ENCODE results near the gene PTPRD.

PTPRD gene

DNA sequence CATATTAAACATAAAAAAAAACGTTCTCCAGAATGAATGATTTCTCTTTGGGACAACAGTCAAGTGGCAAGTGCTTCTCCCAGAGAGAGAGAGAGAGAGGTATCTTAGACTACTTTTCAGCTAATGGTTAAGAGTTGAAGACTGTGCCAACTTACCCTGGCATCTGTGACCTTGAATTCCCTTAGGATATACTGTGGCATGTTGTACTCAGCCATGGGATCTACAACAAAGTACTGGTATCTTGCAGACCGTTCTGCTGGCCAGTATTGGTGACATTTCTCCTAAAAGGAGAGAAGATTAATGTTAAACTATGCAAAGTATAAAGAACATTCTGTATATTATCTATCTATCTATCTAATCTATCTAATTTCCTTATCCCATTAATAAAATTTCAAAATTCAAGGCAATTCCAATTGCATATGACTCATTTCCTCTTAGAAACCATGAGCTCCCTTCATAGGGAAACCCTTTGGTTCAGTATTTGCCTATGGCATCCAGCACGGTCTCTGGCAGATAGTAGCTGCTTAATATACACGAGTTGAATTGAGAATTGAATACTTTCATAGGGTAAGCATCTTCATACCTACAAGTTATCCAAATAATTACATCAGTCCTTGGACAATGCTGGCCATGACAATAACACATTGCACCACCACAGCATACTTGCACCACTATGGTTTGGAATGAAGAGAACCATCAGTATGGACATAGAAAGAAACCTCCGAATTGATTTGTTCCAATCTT is 2273.9 kb downstream of the PTPRD start:
- no peak for DNase-seq (ENCODE audit: low read depth in 2 of 2)

DNA sequence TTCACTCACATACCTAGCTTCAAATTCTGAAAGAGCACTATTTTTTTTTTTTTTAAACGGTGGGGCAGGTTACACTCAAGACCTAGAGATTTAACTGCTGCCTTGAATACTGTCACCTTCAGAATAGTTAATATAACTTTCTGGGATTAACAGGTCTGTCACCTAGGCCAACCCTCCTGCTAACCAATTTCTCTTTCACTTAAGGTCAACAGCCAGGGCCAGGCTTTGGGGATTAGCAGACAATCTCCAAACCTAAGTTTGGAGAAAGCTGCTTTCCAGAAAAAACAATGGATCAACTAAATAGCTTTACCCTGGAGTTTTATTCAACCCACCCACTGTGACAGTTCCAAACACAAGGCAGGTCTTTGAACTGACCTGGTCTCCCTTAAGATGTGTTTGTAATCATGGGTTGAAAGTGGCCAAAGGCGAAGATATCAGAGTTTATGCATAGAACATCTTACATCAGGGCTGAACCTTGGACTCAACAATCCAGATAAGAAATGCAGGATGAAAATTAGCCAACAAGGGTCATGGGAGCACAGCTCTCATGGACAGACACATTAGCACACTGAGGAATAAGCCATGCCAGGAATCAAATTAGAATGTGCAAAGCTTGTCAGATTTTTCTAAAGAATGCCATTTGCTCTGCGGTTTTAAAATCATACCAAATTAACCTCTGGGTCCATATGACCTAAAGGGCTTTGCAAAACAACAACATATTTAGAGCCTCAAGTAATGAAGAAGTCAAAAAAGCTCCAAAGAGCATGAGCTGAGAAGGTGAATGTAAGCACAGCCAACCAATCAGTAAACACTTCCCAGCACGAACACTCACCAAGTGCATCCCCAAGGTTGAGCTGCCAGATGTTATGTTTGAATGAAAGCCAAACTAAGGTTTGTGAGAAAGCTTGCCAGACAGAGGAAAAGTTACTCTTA is 2274.7 kb downstream of the PTPRD start:
- no peak for DNase-seq (ENCODE audit: low read depth in 2 of 2)

GRCh38 chr9:8332871-8333270 is 2279.9 kb downstream of the PTPRD start:
- DNase-seq (ENCODE audit: low read depth in 2 of 2), result no peak

DNA sequence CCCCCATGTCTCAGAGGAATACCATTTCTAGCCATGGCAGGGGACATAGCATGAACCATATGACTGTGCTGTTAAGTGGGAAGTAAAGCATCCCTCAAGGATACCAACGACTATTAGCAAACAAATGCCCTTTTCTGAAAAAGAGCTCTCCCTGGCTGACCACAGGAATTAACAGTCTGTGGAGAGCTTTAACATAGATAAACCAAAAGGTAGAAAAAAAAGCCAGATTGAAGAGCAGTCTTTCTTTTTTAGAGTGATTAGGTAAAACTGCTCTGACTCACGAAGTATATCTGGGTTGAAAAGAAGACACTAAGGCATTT is 2280.5 kb downstream of the PTPRD start:
- DNase-seq (ENCODE audit: low read depth in 2 of 2), result no peak

DNA sequence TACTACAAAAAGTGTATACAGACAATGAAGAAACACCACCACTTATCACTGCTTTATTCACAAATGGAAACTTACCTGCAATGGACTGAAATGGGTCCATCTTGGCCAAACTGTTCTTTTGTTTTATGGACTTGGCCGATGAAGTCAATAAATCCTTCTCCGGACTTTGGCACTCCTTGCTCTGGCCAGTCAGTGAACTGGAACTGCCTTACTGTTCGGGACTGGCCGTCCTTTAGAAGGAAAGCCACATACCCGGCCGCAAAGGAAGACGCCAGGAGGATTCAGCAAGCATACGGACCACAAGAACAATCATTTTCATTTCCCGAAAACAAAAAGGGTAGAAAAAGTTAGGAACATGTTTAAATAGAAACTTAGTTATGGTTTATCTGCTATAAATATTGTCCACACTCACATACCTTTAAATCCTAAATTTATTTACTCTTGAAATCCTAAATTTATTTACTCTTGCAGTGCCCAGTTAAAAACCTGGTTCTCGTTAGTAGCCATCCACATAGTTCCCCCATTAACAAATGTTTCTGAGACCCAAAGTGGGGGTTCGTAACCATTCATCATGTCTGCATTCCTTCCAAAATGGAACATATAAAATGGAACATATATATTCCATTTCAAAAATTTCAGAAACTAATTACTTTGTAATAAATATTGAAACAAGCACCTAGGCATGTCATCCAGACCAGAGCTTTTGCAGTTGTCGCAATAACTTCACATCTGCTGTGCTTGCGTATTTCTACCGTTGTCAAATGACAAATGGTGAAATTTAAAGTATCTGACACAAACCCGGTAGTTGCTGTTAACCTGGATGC is 2281.1 kb downstream of the PTPRD start:
- DNase-seq (ENCODE audit: low read depth in 2 of 2), result no peak

- DNase-seq (ENCODE audit: low read depth in 2 of 2), result no peak
Observed at GRCh38 chr9:8329561-8330283, 2283.1 kb downstream of the PTPRD start.

DNA sequence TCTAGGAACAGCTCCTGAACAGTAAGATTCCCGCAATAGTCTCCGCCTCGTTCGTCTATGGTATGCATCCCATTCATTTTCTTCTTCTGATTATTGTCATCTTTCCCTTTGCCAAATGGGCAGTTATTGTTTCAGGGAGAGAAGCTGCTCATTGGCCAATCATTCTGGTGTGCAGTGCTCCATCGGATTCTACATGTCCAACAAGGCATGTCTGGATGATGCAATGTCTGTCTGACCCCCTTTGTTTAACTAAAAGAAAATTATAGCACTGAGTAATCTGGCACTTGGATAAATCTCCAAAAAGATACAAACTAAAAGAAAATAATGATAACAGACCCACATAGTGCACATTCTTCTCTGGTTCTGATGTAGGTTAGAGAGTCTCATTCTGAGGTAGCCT is 2297.6 kb downstream of the PTPRD start:
- DNase-seq (ENCODE audit: low read depth in 2 of 2), result no peak

DNA sequence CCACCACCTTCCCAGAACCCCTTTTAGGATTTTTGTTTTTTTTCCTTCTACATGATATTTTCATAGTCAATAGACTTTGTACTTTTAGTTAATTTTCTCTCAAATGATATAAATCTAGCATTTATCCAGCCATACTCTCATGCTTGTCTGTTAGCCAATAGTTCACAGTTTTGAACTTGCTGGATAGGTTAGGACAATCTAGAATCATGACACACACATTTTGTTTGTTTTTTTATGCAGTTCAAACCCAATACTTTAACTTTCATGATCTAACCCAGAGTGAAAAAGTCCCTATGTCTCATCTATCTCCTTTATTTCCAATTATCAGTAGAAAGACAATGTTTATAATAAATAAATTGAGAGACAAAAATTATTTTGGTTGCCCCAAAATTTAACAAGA is 2303.5 kb downstream of the PTPRD start:
- DNase-seq (ENCODE audit: low read depth in 2 of 2), result no peak

GRCh38 chr9:8304720-8305119 is 2308.1 kb downstream of the PTPRD start:
- no peak for DNase-seq (ENCODE audit: low read depth in 2 of 2)

DNA sequence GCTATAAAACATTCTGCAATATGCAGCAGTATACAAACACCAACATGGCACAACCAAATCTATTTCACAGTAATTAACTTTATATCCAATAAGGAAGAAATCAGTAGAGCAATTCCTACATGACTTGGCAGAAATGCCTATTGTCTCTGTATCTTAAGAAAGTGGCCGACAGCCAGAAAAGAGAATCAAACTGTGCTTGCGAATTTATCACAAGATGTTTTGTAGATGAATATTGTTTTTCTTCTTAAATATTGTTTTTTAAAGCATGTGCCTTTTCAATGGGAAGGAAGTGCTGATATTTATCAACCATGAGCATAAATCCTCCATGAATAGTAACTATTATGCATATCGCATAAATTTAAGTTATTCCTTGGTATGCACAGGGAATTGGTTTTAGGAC is 2311.5 kb downstream of the PTPRD start:
- DNase-seq (ENCODE audit: low read depth in 2 of 2), result no peak

DNA sequence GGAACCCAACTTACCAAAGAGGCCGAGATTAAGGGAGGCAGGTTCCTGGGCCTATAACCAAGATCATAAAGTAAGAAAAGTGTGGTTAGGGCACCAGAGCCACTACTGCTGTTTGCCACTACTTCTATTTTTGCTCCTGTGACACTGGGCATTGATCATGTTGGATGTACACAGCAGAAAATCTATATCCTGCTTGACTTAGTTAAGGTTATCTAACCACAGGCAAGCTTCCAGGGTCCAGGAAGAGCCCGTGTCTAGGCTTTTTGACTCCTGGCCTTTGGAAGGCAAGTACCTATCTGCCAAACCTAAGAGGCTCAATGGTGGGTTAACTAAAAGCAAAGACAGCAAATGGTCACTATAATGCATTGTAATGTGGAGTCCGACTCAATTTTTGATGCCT is 2315.8 kb downstream of the PTPRD start:
- no peak for DNase-seq (ENCODE audit: low read depth in 2 of 2)

DNA sequence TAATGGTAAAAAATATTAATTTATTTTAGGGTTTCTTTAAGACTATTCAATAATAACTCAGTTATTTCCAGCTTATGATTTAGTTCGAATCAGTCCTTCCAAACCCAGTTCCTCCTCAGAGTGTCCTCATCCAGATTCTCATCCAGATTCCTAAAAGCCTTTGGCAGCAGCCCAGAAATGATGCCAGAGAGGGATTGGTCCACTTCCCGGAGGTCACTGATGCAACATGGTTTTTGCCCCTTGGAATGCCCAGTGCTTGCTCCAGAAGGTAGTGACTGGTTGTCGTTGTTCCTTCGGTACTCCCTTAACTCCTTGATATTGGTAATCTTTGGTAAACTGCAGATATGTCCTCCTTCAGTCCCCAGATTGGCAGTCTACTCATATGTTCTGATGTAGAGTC is 2320.1 kb downstream of the PTPRD start:
- no peak for DNase-seq (ENCODE audit: low read depth in 2 of 2)

GRCh38 chr9:8289681-8290080 is 2323.1 kb downstream of the PTPRD start:
- no peak for DNase-seq (ENCODE audit: low read depth in 2 of 2)

DNA sequence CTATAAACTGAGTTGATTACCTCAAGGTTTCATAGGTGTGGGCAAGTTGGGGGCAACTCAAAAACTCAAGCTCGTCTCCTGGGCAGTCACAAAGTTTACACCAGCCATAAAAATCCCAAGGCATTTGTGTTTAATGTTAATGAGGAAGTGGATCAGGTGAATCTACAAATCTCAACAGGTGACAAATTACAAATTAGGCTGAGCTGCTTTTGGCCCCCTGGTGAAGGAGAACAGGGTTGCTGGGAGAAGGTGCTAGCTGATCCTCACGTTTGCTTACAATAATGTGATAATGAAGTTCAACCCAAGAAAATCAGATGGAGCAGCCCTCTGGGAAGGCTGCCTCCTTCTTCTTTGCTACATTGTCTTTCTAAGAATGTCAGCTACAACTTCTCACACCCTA is 2324.8 kb downstream of the PTPRD start:
- DNase-seq (ENCODE audit: low read depth in 2 of 2), result no peak

- no peak for DNase-seq (ENCODE audit: low read depth in 2 of 2)
Observed at GRCh38 chr9:8287501-8287900, 2325.3 kb downstream of the PTPRD start.

DNA sequence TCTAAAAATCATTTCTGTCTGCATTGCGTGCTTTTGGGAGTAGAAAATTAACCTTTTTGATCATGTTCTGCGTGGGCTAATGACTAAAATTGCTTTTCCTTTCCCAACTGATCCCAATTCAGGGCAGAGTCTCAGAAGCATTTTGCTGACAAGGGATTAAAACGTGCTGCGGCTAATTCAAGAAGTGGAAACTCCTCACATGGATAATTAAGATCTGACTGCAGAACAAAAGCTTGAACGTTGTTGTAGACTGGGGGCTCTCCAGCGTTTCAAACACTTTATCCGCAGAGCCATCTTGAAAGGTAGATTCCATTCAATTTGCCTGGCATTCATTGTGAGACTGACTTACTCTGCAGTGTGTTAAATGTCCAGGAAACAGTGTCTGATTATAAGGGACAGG is 2327.9 kb downstream of the PTPRD start:
- DNase-seq (ENCODE audit: low read depth in 2 of 2), result no peak

- no peak for DNase-seq (ENCODE audit: low read depth in 2 of 2)
Observed at GRCh38 chr9:8282535-8282934, 2330.3 kb downstream of the PTPRD start.

DNA sequence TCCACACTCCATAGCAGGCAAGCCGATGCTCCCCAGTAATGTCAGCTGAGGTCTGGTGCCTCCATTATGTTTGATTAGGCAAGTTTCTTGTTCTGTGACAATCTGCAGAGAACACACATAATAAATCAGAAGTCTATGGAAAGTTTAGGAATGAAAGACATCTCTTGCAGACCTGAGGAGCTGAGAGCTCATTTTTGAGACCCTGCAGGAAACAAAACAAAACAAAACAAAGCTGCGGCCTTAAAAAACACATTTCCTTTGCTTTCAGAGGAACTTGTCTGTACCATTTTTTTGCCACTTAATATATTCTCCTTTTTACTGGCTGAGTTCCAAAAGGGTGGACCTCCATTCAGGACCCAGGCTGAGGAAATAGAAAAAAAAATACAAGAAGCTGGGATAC is 2332.0 kb downstream of the PTPRD start:
- DNase-seq (ENCODE audit: low read depth in 2 of 2), result no peak

DNA sequence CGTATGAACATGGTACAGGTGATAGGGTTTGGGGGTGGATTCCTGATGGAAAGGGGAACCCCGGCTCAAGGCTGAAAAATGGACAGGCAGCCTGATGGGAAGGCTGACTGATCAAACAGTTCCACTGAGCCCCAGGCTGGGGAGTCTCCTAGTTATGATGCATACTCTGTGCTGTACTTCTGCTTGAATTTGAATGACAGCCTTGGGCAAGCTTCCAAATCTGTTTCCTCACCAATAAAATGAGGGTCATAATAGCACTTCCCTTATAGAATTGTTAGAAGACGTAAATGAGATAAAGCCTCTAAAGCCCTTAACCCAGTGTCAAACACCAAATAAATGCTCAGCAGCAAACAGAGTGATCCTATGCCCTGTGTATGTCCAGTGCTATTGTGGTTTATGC is 2334.8 kb downstream of the PTPRD start:
- DNase-seq (ENCODE audit: low read depth in 2 of 2), result no peak

DNA sequence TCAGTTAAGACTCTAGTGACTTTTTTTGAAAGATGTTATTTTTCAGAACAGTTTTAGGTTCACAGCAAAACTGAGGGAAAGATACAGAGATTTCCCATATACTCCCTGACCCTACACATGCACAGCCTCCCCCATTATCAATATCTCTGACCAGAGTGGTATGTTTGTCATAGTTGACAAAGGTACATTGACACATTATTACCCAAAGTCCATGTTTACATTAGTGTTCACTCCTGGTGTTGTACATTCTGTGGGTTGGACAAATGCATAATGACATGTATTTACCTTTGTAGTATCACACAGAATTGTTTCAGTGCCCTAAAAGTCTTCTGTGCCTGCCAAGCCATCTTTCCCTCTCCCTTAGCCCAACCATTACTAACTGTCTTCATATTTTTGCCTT is 2342.6 kb downstream of the PTPRD start:
- no peak for DNase-seq (ENCODE audit: low read depth in 2 of 2)

DNA sequence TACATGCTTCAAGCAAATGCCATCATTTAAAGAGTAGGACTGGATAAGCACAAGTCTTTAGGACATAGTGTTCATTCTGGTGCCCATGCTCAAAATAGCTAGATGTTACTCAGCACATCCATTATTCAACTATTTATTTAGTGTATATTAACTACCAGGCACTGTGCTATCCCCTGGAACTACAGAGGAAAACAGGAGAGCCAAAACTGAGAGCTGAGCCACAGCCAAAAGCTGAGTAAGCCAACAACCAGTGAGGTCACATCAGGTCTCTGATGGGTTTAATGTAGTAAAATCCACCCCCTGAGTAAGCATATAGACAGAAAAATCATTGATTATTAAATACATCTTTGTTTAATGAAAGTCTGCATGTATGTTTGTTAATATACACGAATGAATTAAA is 2343.9 kb downstream of the PTPRD start:
- no peak for DNase-seq (ENCODE audit: low read depth in 2 of 2)
